ENCODE results near the gene NISCH.

NISCH gene

GRCh38 chr3:52455283-52456168 is at the start of gene NISCH:
TSS of gene NISCH (plus strand) at chr3:52455604. CDS start at chr3:52455642, 38 bp downstream.
- H3K4me3 ChIP-seq, result peak within 1 kb of the TSS; percentile 95
- H3K36me3 ChIP-seq, result peaks cover 34% of the 10 kb centered on the region
- peak within 1 kb of the TSS; percentile 95 for H3K9ac ChIP-seq
- peak within 1 kb of the TSS; percentile 95 for H3K4me2 ChIP-seq
- H3K27me3 ChIP-seq, result no peaks in the 10 kb centered on the region
- H3K4me1 ChIP-seq, result peaks cover 26% of the 10 kb centered on the region
- TF ChIP-seq Cebpa-rat (IDR thresholded peaks at IDR 0.05), result peak; percentile 97
- peaks cover 17% of the 10 kb centered on the region; the same call in 1 of the 2 replicates for H4K20me1 ChIP-seq
- no peaks in the 10 kb centered on the region for H3K9me3 ChIP-seq
- peak within 1 kb of the TSS; percentile 90 for H3K27ac ChIP-seq

- Histone ChIP-seq H3K4me2 (no peak overlapping the region), H3K27me3 (no peaks in the 10 kb centered on the region), H4K20me1 (peaks cover 61% of the 10 kb centered on the region), H3K27ac (no peak overlapping the region), H3K4me1 (peaks cover 17% of the 10 kb centered on the region), H3K4me3 (no peak overlapping the region), H3K9ac (no peak overlapping the region), H3K9me3 (no peaks in the 10 kb centered on the region), H3K36me3 (peaks cover 75% of the 10 kb centered on the region)
- TF ChIP-seq Cebpa-rat (IDR thresholded peaks at IDR 0.05), result no peak
Observed at GRCh38 chr3:52406231-52406661, 49.2 kb upstream of the NISCH start.

GRCh38 chr3:52406791-52407510 is 48.5 kb upstream of the NISCH start:
- no peak overlapping the region for H3K4me3 ChIP-seq
- no peaks in the 10 kb centered on the region for H3K27me3 ChIP-seq
- no peak overlapping the region for H3K4me2 ChIP-seq
- no peak for TF ChIP-seq Cebpa-rat (IDR thresholded peaks at IDR 0.05)
- peaks cover 24% of the 10 kb centered on the region for H3K4me1 ChIP-seq
- H3K36me3 ChIP-seq, result peaks cover 68% of the 10 kb centered on the region
- H4K20me1 ChIP-seq, result peaks cover 61% of the 10 kb centered on the region
- H3K9me3 ChIP-seq, result no peaks in the 10 kb centered on the region
- no peak overlapping the region for H3K27ac ChIP-seq
- no peak overlapping the region for H3K9ac ChIP-seq

GRCh38 chr3:52407779-52408178 is 47.6 kb upstream of the NISCH start:
- H3K27me3 ChIP-seq, result no peaks in the 10 kb centered on the region
- H3K9ac ChIP-seq, result 0 out of 2 replicates have a peak overlapping the region, but pooled peaks have one; percentile 97
- TF ChIP-seq Cebpa-rat (IDR thresholded peaks at IDR 0.05), result no peak
- peaks cover 32% of the 10 kb centered on the region for H3K4me1 ChIP-seq
- H3K36me3 ChIP-seq, result peaks cover 61% of the 10 kb centered on the region
- no peak overlapping the region for H3K4me3 ChIP-seq
- no peak overlapping the region for H3K27ac ChIP-seq
- peaks cover 63% of the 10 kb centered on the region for H4K20me1 ChIP-seq
- no peaks in the 10 kb centered on the region for H3K9me3 ChIP-seq
- H3K4me2 ChIP-seq, result peak overlapping the region; percentile 98

DNA sequence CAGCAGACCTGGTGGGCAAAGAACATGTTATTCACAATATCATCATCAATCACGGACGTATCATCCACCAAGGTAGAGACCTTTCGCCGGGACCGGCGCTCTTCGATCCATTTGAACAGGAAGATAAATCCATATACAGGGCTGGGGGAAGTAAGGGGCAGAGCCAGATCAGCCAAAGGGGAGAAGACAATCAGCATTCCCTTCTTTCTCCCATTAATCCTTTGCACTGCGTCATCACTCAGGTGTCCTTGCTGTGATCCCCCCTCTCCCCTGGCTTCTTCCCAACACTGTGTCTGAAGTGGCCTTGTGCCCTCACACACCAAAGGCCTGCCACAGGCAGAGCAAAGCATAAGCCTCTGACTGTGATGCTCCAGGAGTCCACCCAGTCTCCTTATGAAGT is 46.9 kb upstream of the NISCH start:
- Histone ChIP-seq H4K20me1 (peaks cover 62% of the 10 kb centered on the region), H3K27me3 (no peaks in the 10 kb centered on the region), H3K4me2 (peak overlapping the region; percentile 98), H3K27ac (no peak overlapping the region), H3K9ac (peak overlapping the region; percentile 97; the same call in 1 of the 2 replicates), H3K9me3 (no peaks in the 10 kb centered on the region), H3K4me3 (peak overlapping the region; percentile 97), H3K36me3 (peaks cover 61% of the 10 kb centered on the region), H3K4me1 (peaks cover 37% of the 10 kb centered on the region)
- no peak for TF ChIP-seq Cebpa-rat (IDR thresholded peaks at IDR 0.05)

DNA sequence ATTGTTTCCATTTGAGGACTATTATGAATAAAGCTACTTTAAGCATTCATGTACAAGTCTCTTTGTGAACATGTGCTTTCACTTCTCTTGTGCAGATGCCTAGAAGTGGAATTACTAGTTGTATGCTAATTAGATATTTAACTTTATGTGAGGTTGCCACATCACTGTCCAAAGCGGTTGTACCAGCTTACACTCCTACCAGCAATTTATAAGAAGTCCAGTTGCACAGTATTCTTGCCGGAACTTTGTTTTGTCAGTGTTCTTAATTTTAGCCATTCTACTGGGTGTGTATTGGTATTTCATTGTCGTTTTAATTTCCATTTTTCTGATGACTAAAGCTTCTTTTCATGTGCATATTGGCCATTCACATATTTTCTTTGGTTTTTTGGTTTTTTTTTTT is 39.6 kb upstream of the NISCH start:
- Histone ChIP-seq H3K4me3 (no peak overlapping the region), H3K4me1 (peaks cover 30% of the 10 kb centered on the region), H3K27ac (no peak overlapping the region), H3K4me2 (no peak overlapping the region), H3K36me3 (peaks cover 34% of the 10 kb centered on the region), H3K27me3 (no peaks in the 10 kb centered on the region), H4K20me1 (peaks cover 18% of the 10 kb centered on the region), H3K9ac (no peak overlapping the region), H3K9me3 (no peaks in the 10 kb centered on the region)
- no peak for TF ChIP-seq Cebpa-rat (IDR thresholded peaks at IDR 0.05)

GRCh38 chr3:52420388-52420787 is 35.0 kb upstream of the NISCH start:
- Histone ChIP-seq H3K9ac (no peak overlapping the region), H3K4me1 (peaks cover 8% of the 10 kb centered on the region; the same call in 1 of the 2 replicates), H3K27me3 (no peaks in the 10 kb centered on the region), H3K4me2 (no peak overlapping the region), H3K36me3 (peaks cover 14% of the 10 kb centered on the region), H3K27ac (no peak overlapping the region), H4K20me1 (no peaks in the 10 kb centered on the region), H3K4me3 (no peak overlapping the region), H3K9me3 (no peaks in the 10 kb centered on the region)
- no peak for TF ChIP-seq Cebpa-rat (IDR thresholded peaks at IDR 0.05)

GRCh38 chr3:52422669-52423068 is 32.7 kb upstream of the NISCH start:
- Histone ChIP-seq H4K20me1 (no peaks in the 10 kb centered on the region), H3K9ac (no peak overlapping the region)
- TF ChIP-seq Cebpa-rat (IDR thresholded peaks at IDR 0.05), result no peak

GRCh38 chr3:52423173-52423572 is 32.2 kb upstream of the NISCH start:
- H3K36me3 ChIP-seq, result peaks cover 10% of the 10 kb centered on the region; the same call in 1 of the 2 replicates
- H3K9ac ChIP-seq, result no peak overlapping the region
- no peaks in the 10 kb centered on the region for H3K9me3 ChIP-seq
- H4K20me1 ChIP-seq, result no peaks in the 10 kb centered on the region
- H3K4me1 ChIP-seq, result peaks cover 8% of the 10 kb centered on the region; the same call in 1 of the 2 replicates
- no peak overlapping the region for H3K27ac ChIP-seq
- TF ChIP-seq Cebpa-rat (IDR thresholded peaks at IDR 0.05), result no peak
- no peaks in the 10 kb centered on the region for H3K27me3 ChIP-seq
- H3K4me3 ChIP-seq, result no peak overlapping the region
- no peak overlapping the region for H3K4me2 ChIP-seq

More at GRCh38 chr3:52422669-52423068, 32.7 kb upstream of the NISCH start:
- no peaks in the 10 kb centered on the region for H3K9me3 ChIP-seq
- no peak overlapping the region for H3K4me2 ChIP-seq
- H3K27ac ChIP-seq, result no peak overlapping the region
- peaks cover 8% of the 10 kb centered on the region; the same call in 1 of the 2 replicates for H3K4me1 ChIP-seq
- no peaks in the 10 kb centered on the region for H3K27me3 ChIP-seq
- peaks cover 10% of the 10 kb centered on the region; the same call in 1 of the 2 replicates for H3K36me3 ChIP-seq
- H3K4me3 ChIP-seq, result no peak overlapping the region

Data from BLaER1 (cell line).